Activated T-helper 1 cell treated with anti-CD3 and anti-CD28 coated beads, Interleukin-2, amount 50 U/mL, for 16 hours (primary cell): Measurements from ENCODE around the gene FNIP1.
"Not testable (repeated sequence)": the region's sequence is repeated elsewhere in the genome, so short reads cannot be mapped to it uniquely, and the experiment has no call there.

Source experiments
- DNase-seq, 2 donors: peaks; one replicate each; pipeline ENCODE4 v3.0.0-alpha.2; 2020; ENCODE audit warnings: low read depth in 1 of 2, low spot score in 1 of 2

The FNIP1 gene

GRCh38 chr5:131610198-131611063 is 186.4 kb downstream of the FNIP1 start:
- no peak for DNase-seq

GRCh38 chr5:131609774-131610173 is 187.0 kb downstream of the FNIP1 start:
- DNase-seq, result no peak

DNA sequence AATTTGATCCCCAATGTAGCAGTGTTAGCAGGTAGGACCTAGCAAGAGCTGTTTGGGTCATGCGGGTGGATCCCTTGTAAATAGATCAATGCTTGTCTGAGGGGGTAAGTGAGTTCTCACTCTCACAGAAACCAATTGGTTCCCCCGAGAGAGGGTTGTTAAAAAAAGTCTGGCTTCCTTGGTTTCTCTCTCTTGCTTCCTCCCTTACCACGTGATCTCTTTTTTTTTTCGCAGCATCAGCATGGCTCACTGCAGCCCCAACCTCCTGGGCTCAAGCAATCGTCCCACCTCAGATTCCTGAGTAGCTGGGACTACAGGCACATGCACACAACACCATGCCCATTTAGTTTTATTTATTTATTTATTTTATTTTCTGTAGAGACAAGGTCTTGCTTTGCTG is 188.2 kb downstream of the FNIP1 start:
- DNase-seq, result no peak

GRCh38 chr5:131607903-131608540 is 188.8 kb downstream of the FNIP1 start:
- no peak for DNase-seq

DNA sequence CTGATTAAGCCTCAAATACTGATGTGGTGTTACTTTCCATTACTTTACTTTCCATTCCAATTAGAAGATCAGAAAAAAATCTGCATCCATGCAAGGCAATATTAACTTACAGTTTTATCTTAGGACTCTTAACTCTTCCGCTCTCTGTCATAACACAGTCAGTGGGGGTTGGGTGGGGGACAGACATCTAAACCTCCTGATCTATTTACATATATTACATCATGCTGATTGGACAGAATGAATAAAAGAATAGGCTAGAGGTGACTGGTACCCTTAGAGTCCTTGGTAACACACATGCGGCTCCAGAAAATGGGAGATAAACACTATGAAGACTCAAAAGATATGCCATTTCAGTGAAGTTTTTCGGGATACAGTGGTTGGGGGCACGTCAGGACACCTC is 189.4 kb downstream of the FNIP1 start:
- no peak for DNase-seq

GRCh38 chr5:131605086-131605485 is 191.7 kb downstream of the FNIP1 start:
- DNase-seq, result no peak

DNA sequence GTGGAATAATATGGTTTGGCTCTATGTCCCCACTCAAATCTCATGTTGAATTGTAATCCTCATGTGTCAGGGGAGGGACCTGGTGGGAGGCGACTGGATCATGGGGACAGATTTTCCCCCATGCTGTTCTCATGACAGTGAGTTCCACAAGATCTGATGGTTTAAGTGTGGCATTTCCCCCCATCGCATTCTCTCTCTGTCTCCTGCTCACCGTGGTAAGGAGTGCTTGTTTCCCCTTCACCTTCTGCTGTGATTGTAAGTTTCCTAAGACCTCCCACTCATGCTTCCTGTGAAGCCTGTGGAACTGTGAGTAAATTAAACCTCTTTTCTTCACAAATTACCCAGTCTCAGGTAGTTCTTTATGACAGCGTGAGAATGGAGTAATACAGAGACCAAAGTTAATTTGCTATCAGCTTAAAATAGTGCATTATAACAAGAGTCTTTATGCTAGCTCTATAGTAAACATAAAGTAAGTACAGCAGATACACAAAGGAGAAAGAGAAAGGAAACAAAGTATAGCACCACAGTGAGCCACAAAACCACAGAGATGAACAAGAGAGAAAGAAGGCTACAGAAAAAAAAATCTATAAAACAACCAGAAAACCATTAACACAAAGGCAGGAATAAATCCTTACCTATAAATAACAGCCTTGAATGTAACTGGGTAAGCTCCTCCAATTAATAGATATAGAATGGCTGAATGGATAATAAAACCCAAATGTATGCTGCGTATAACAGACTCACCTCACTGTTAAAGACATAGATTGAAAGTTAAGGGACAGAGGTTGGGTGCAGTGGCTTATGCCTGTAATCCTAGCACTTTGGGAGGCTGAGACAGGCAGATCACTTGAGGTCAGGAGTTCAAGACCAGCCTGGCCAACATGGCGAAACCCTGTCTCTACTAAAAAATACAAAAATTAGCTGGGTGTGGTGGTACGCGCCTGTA is 201.5 kb downstream of the FNIP1 start:
- no peak for DNase-seq

- no peak for DNase-seq
Measured at GRCh38 chr5:131593921-131594320, 202.9 kb downstream of the FNIP1 start.

DNA sequence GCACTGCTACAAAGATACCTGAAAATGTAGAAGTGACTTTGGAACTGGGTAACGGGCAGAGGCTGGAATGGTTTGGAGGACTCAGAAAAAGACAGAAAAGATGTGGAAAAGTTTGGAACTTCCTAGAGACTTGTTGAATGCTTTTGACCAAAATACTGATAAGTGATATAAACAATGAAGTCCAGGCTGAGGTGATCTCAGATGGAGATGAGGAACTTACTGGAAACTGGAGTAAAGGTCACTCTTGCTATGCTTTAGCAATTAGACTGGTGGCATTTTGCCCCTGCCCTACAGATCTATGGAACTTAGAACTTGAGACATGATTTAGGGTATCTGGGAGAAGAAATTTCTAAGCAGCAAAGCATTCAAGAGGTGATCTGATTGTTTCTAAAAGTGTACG is 203.4 kb downstream of the FNIP1 start:
- not testable (repeated sequence) for DNase-seq
